Omental fat pad (tissue), 4 donors: Measurements from ENCODE around the gene FXYD7. TPM values are rescaled to one million over a fixed set of nuclear protein-coding genes. Genes with fewer than 3 reads are reported as not detected.

Experiments used
- ATAC-seq: fragments of 150-250 bp; one replicate; pipeline ENCODE4 v1.9.1; 2016; ENCODE audit warnings: mild to moderate bottlenecking, moderate library complexity; ENCODE audit not compliant: low FRiP score
- DNase-seq: peaks from one replicate; pipeline ENCODE4 v3.0.0-alpha.2; 2019; ENCODE audit warnings: low spot score
- total RNA-seq, 4 donors: library from RNA; depleted of rRNA; stranded (reverse); fragments of >200 nt; gene quantifications; one replicate each; pipeline ENCODE4 v1.1.0, GENCODE V29; 2016
- TF ChIP-seq, protein P1 (sequence below), 3 donors: fragments of 450-650 bp; IDR thresholded peaks; one replicate each; pipeline ENCODE4 v1.5.1; 2016 to 2017; ENCODE audit warnings: antibody characterized with exemption in 3 of 3, mild to moderate bottlenecking in 3 of 3, moderate library complexity in 2 of 3

The FXYD7 gene
- total RNA-seq, 4 donors from 2014 or later = not detected

DNA sequence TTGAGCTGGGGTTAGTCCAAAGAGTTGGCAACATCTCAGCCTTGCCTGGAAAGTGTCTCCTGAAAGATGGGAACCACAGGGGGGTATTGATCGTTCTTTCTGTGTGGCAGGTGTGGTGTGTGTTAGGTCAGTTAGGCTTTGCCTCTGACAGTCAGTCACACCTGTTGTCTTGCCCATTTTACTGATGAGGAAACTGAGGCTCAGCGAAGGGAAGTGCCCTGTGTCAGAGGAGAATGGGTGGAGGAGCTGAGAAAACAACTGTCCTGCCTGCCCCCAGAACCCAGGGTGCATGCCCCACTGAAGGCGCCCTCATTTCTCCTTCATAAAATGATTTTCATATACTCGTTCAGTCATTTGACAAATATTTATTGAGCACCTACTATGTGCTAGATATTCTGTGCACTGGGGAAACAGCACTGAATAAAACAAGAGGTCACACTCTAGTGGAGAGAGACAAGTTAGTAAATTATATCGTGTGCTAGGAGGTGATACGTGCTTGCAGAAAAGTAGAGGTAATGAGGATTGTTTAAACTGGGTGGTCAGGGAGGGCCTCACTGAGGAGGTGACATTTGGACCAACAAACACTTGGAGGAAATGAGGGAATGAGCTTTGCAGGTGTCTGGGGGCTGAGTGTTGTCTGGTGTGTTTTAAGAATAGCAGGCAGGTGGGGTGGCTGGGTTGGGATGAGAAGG, 13.1 kb downstream of the FXYD7 start:
- TF ChIP-seq, protein P1, sequence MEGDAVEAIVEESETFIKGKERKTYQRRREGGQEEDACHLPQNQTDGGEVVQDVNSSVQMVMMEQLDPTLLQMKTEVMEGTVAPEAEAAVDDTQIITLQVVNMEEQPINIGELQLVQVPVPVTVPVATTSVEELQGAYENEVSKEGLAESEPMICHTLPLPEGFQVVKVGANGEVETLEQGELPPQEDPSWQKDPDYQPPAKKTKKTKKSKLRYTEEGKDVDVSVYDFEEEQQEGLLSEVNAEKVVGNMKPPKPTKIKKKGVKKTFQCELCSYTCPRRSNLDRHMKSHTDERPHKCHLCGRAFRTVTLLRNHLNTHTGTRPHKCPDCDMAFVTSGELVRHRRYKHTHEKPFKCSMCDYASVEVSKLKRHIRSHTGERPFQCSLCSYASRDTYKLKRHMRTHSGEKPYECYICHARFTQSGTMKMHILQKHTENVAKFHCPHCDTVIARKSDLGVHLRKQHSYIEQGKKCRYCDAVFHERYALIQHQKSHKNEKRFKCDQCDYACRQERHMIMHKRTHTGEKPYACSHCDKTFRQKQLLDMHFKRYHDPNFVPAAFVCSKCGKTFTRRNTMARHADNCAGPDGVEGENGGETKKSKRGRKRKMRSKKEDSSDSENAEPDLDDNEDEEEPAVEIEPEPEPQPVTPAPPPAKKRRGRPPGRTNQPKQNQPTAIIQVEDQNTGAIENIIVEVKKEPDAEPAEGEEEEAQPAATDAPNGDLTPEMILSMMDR (IDR thresholded peaks at IDR 0.05) = no peak

DNA sequence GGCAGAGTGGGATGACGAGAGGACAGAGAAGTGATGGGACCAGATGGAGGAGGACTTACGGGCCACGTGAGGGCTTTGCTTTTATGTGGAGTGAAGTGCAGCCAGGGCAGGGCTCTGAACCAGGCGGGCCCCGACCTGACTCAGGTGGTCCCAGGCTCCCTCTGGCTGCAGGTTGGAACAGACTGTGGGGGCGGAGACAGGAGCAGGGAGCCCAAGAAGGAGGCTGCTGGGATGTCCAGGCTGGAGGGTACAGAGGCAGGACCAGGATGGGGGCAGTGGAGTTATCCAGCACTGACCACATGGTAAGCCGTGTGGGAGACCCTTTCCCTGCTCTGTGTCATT, 13.6 kb downstream of the FXYD7 start:
- ATAC-seq (no peak), DNase-seq (no peak)
- TF ChIP-seq, protein P1 (IDR thresholded peaks at IDR 0.05) = no peak

More for the DNA sequence above, 13.1 kb downstream of the FXYD7 start:
- no peak for ATAC-seq
- DNase-seq = no peak

GRCh38 chr19:35157431-35157830, 14.4 kb downstream of the FXYD7 start:
- TF ChIP-seq, protein P1 (IDR thresholded peaks at IDR 0.05) = no peak
- DNase-seq (no peak), ATAC-seq (no peak)

DNA sequence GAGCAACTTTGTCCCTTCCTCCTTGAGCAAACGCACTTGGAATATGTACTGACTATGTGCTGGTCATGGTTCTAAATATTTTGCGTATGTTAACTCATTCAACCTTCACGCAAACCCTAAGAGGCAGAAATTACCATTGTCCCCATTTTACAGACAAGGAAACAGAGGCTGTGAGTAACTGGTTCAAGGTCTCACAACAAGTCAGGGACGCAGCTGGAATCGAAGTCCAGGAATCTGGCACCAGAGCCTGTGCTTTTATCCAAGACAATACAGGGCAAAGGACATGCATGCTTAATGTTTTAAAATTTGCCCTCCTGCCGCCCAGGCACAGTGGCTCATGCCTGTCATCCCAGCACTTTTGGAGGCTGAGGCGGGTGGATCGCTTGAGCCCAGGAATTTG, 16.6 kb downstream of the FXYD7 start:
- TF ChIP-seq, protein P1 (IDR thresholded peaks at IDR 0.05) = no peak
- ATAC-seq (no peak), DNase-seq (no peak)

DNA sequence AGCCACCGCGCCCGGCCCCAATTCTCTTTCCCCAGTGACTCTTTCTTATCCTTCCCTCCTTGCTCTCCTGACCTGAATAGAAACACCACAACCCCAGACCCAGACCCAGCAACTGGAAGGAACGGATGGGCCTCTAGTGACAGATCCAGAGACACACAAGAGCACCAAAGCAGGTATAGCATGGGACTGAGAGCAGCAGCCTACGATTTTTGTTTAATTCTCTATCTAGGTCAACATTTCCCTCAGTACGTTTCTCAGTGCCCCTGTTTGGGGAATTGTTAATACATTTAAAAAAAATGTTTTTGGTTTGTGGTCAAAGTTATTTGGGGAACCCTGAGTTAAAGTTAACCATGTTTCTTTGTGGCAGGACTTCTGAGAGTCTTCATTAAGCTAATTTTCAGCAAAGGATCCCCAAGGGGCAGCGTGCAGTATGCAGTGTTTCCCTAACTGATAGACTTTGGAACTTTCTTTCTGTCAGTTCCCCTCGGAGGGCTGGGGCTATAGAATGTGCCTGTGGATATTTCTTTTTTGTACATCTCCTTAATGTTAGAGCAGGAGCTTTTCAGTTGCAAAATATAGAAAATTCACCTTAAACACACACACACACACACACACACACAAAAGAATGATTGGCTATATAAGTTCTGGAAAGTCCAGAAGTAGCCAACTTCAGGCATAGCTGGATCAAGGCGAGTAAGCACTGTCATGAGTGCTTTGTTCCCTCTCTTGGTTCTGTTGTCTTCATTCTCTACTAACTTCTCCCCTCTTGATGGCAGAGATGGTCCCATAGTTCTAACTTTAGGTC, 17.8 kb downstream of the FXYD7 start:
- ATAC-seq (no peak), DNase-seq (no peak)
- TF ChIP-seq, protein P1 (IDR thresholded peaks at IDR 0.05) = no peak

DNA sequence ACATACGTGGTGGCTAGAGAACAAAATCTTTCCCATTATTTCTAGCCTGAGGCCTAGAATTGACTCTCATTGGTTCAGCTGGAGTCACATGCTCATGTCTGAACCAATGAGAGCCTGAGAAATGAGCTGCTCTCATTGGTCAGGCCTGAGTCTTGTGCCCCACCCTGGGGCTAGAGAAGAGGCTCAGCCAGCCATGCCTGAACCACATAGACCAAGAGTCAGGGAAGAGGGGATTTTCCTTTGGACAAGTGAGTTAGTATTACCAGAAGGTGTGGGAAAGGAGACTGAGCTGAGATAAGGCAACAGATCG, 18.3 kb downstream of the FXYD7 start:
- DNase-seq (no peak), ATAC-seq (no peak)
- TF ChIP-seq, protein P1 (IDR thresholded peaks at IDR 0.05) = no peak
